ENCODE results near the gene WDR33. TPM values are rescaled to one million over a fixed set of nuclear protein-coding genes. Genes with fewer than 3 reads are reported as not detected.

The WDR33 gene
- total RNA-seq, 1 donor from 2014 or later = 27.0 TPM

GRCh38 chr2:127657232-127657595 is 153.8 kb downstream of the WDR33 start:
- DNase-seq (ENCODE audit: low read depth, low spot score) = no peak

GRCh38 chr2:127656569-127657231 is 154.3 kb downstream of the WDR33 start:
- no peak for DNase-seq (ENCODE audit: low read depth, low spot score)

- no peak for DNase-seq (ENCODE audit: low read depth, low spot score)
These were observed 155.5 kb downstream of the WDR33 start for GRCh38 chr2:127655209-127656073.

GRCh38 chr2:127654838-127655175 is 156.2 kb downstream of the WDR33 start:
- DNase-seq (ENCODE audit: low read depth, low spot score) = no peak

GRCh38 chr2:127654084-127654837 is 156.7 kb downstream of the WDR33 start:
- DNase-seq (ENCODE audit: low read depth, low spot score) = no peak

- DNase-seq (ENCODE audit: low read depth, low spot score) = no peak
These were observed 157.4 kb downstream of the WDR33 start for GRCh38 chr2:127653421-127654083.

- no peak for DNase-seq (ENCODE audit: low read depth, low spot score)
These were observed 158.1 kb downstream of the WDR33 start for GRCh38 chr2:127652786-127653357.

GRCh38 chr2:127651971-127652550 is 158.9 kb downstream of the WDR33 start:
- DNase-seq (ENCODE audit: low read depth, low spot score) = no peak

GRCh38 chr2:127651381-127651809 is 159.6 kb downstream of the WDR33 start:
- no peak for DNase-seq (ENCODE audit: low read depth, low spot score)

Other genes with a start within 250 kb of the WDR33 start
- not detected in 2 replicates for gene GPR17, start 165.0 kb downstream of the WDR33 start, total RNA-seq
- gene LIMS2, start 135.6 kb downstream of the WDR33 start, total RNA-seq = 5.7 and 12.4 TPM in 2 replicates
- gene SFT2D3, start 109.7 kb downstream of the WDR33 start, total RNA-seq = 2.5 and 4.8 TPM in 2 replicates
- 36.2 and 42.7 TPM in 2 replicates for gene POLR2D, start 47.0 kb upstream of the WDR33 start, total RNA-seq
- 17.2 and 22.5 TPM in 2 replicates for gene AMMECR1L, start 74.8 kb upstream of the WDR33 start, total RNA-seq
- 3.1 and 5.1 TPM in 2 replicates for gene SAP130, start 216.9 kb upstream of the WDR33 start, total RNA-seq